GM19025 (cell line): ENCODE measurements around the gene GFPT1.
"Not testable (repeated sequence)": the region's sequence is repeated elsewhere in the genome, so short reads cannot be mapped to it uniquely, and the experiment has no call there.

Experiments
- ATAC-seq: cut with Tn5 transposase; IDR thresholded peaks from one replicate; pipeline ENCODE4 v1.9.1; 2021; ENCODE audit warnings: mild to moderate bottlenecking, low read depth, moderate library complexity; ENCODE audit not compliant: unreplicated experiment

The GFPT1 gene

GRCh38 chr2:69386789-69387734, at the start of gene GFPT1:
Gene GFPT1 (minus strand): TSS chr2:69387227. CDS start chr2:69387071, 156 bp downstream.
- peak; percentile 85 for ATAC-seq

- no peak for ATAC-seq
These were observed 49.5 kb upstream of the GFPT1 start for GRCh38 chr2:69436596-69436937.

GRCh38 chr2:69434753-69435152, 47.7 kb upstream of the GFPT1 start:
- ATAC-seq, result no peak

GRCh38 chr2:69429491-69430183, 42.6 kb upstream of the GFPT1 start:
- no peak for ATAC-seq

- ATAC-seq, result no peak
These were observed 42.0 kb upstream of the GFPT1 start for GRCh38 chr2:69428981-69429380.

GRCh38 chr2:69424419-69424818, 37.4 kb upstream of the GFPT1 start:
- no peak for ATAC-seq

- ATAC-seq, result no peak
These were observed 35.2 kb upstream of the GFPT1 start for GRCh38 chr2:69422198-69422597.

- not testable (repeated sequence) for ATAC-seq
These were observed 32.1 kb upstream of the GFPT1 start for GRCh38 chr2:69419111-69419510.

- no peak for ATAC-seq
These were observed 29.1 kb upstream of the GFPT1 start for GRCh38 chr2:69416147-69416546.

- ATAC-seq, result no peak
These were observed 24.1 kb upstream of the GFPT1 start for GRCh38 chr2:69411120-69411519.

- no peak for ATAC-seq
These were observed 18.3 kb upstream of the GFPT1 start for GRCh38 chr2:69405306-69405705.

- ATAC-seq, result no peak
These were observed 13.1 kb upstream of the GFPT1 start for GRCh38 chr2:69400121-69400520.

- ATAC-seq, result no peak
These were observed 10.2 kb upstream of the GFPT1 start for GRCh38 chr2:69397234-69397633.

GRCh38 chr2:69395866-69396265, 8.8 kb upstream of the GFPT1 start:
- no peak for ATAC-seq

- no peak for ATAC-seq
These were observed 6.9 kb upstream of the GFPT1 start for GRCh38 chr2:69393963-69394362.

GRCh38 chr2:69390471-69390870, 3.4 kb upstream of the GFPT1 start:
- ATAC-seq, result no peak

- no peak for ATAC-seq
These were observed 3.0 kb upstream of the GFPT1 start for GRCh38 chr2:69390001-69390400.

- no peak for ATAC-seq
These were observed 2.2 kb upstream of the GFPT1 start for GRCh38 chr2:69389271-69389670.

GRCh38 chr2:69387770-69388481, 899 bp upstream of the GFPT1 start:
- ATAC-seq, result no peak

GRCh38 chr2:69386360-69386759, 667 bp downstream of the GFPT1 start:
- ATAC-seq, result no peak
